Adipocyte (in vitro differentiated cells): ENCODE measurements around the gene PRR16.

ENCODE experiments used
- DNase-seq: peaks from one replicate; pipeline ENCODE4 v3.0.0-alpha.2; 2015; ENCODE audit warnings: low read depth
- H3K27me3 ChIP-seq: replicated peaks from 2 replicates; pipeline ENCODE4 v1.7.0; 2013; ENCODE audit warnings: mild to moderate bottlenecking, low read length, moderate library complexity; ENCODE audit not compliant: control insufficient read depth, insufficient read depth
- H3K36me3 ChIP-seq: 2 replicates; pipeline ENCODE4 v1.7.0; 2013; ENCODE audit warnings: low read length, mild to moderate bottlenecking, moderate library complexity; ENCODE audit not compliant: control insufficient read depth, insufficient read depth, severe bottlenecking
- H3K4me1 ChIP-seq: 2 replicates; pipeline ENCODE4 v1.7.0; 2013; ENCODE audit warnings: mild to moderate bottlenecking, low read length, moderate library complexity; ENCODE audit not compliant: control insufficient read depth, insufficient read depth
- H3K4me3 ChIP-seq: 2 replicates; pipeline ENCODE4 v1.7.0; 2013; ENCODE audit warnings: mild to moderate bottlenecking, low read length, moderate library complexity
- H3K9ac ChIP-seq: 2 replicates; pipeline ENCODE4 v1.7.0; 2013; ENCODE audit warnings: mild to moderate bottlenecking, low read length, moderate library complexity
- H3K9me3 ChIP-seq: 2 replicates; pipeline ENCODE4 v1.7.0; 2013; ENCODE audit warnings: mild to moderate bottlenecking, low read length, moderate library complexity; ENCODE audit not compliant: control insufficient read depth

Gene PRR16

DNA sequence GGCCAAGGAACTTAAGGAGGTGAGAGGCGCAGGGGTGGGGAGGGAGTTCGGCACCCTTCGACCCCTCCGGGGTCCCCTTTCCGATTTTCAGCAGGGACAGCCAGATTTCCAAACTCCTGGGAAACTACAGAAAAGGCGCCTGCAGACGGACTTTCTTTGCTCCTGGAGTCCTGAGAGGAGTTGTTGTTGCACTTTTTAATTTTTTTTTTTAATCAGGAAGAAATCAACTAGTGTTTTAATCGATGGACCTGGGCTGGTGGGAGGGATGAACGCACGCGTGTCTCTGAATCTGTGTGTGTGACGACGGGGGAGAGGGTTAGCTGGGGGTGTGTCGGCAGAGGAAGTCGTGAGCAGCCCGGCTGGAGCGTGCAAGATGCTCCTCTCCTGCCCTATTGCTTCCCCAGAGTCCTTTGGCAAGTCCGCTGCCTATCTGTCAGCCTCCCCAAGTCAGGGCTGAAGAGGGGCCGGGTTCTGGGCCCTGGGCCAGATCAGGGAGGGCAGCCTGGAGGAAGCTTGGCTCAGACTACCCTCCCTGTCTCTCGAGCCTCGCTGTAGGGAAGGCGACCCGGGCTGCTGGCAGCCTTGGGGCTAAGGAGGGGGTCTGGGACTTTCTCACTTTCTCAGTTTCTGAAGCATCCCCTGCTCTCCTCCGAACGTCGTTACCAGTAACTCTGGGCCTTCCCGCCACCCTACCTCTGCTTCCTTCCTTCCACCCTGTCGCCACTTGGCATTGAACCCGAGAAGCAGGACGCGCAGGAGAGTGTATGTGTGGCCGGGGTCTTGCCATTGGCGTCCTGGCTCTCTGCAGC, 731 bp downstream of the PRR16 start:
- H3K9ac ChIP-seq: peak overlapping the region; percentile 89
- H3K36me3 ChIP-seq: no peaks in the 10 kb centered on the region
- H3K9me3 ChIP-seq: no peaks in the 10 kb centered on the region
- H3K4me1 ChIP-seq: peaks cover 16% of the 10 kb centered on the region
- no peaks in the 10 kb centered on the region for H3K27me3 ChIP-seq
- peak; percentile 81 for DNase-seq
- peak overlapping the region; percentile 92 for H3K4me3 ChIP-seq

DNA sequence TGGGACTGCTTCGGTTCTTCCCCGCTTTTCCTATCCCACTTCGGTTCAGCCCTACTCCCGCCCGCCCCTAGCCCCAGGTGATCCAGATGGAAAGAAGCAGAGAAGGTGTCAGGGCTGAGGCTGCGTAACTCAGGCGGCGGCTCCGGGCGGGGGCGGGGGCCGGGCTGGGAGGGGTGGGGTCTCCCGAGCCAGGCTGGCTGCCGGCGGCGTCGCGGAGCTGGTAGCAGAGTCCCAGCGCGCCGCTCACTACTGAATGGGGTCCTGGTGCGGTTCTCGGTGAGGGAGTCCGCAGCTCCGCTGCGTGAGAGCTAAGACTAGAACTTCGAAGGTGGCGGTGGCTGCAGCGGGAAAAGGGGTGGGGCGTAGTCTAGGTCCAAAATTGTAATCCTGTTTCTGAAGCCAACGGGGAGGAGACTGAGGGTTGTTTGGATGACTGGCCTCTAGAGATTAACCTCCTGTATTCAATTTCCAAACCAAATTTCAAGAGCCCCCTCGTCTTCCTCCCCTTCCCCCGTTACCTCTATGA, 1.4 kb downstream of the PRR16 start:
- Histone ChIP-seq H3K4me3 (peak overlapping the region; percentile 92), H3K27me3 (no peaks in the 10 kb centered on the region), H3K9me3 (no peaks in the 10 kb centered on the region), H3K36me3 (no peaks in the 10 kb centered on the region), H3K9ac (peak overlapping the region; percentile 89), H3K4me1 (peaks cover 16% of the 10 kb centered on the region)
- peak; percentile 81 for DNase-seq

DNA sequence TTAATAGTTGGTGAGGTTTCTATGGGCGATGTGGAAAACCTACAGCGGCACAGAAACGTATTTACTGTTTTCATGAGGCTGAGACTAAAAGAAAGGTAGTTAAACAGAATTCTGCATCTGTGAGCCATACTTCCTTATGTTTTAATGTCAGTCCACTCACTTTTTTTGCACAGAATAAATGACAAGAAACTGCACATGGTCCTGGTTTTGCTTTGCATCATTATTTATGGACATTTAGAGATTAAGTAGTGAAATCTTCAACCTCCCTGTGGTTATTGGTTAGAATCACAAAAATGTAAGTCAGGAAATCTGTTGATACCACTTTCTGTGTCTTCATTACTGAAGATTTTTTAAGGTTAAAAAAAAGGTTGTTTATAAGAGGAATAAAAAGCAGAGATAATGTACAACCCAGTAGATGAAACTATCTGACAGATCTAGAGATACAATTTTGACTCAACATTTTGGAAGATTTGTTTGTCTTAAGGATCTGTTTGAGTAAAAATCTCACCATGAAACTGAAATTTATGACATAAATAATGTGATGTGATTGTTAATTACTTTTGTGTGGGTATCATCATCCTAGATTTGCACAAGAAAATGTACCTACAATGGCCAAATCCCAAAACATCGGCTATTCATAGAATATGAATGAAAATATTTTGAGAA, 2.4 kb downstream of the PRR16 start:
- DNase-seq: no peak
- Histone ChIP-seq H3K36me3 (no peaks in the 10 kb centered on the region), H3K27me3 (no peaks in the 10 kb centered on the region), H3K9me3 (no peaks in the 10 kb centered on the region), H3K4me1 (peaks cover 16% of the 10 kb centered on the region), H3K9ac (peak overlapping the region; percentile 89), H3K4me3 (peak overlapping the region; percentile 92)

DNA sequence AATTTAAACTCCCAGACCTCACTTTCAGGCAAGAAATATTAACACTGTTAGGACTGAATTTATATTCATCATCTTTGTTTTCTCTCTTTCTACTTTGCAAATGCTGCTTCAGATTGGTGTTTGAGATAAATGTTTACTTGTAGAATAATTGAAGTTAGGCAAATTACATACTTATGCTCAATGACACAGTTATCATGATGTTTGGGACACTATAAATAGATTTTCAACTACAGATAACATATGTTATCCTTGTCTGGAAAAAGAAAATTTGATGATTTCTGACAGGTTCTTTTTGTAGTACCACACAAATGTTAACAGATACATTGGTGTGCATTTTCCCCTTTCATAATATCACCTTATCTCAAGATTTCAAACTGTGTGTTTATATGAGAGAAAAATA, 7.9 kb downstream of the PRR16 start:
- Histone ChIP-seq H3K4me3 (no peak overlapping the region), H3K9me3 (no peaks in the 10 kb centered on the region), H3K36me3 (no peaks in the 10 kb centered on the region), H3K27me3 (no peaks in the 10 kb centered on the region), H3K4me1 (peaks cover 6% of the 10 kb centered on the region), H3K9ac (no peak overlapping the region)
- DNase-seq: no peak

DNA sequence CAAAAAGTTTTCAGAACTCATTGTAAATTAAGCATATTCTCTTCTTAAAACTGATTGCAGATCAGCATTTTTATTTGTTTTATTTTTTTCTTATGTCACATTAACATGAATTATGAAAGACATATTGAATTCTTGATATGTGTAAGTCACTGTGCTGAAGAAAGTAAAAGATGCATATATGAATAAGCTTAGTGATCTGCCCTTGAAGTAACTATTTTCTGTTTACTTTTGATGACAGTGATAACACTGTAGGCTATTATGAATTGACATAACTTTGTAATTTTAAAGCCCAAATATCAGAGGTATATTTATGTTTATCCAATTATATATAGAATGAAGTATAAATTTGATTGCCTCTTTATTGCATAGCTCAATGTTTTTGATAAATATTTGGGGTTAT, 8.8 kb downstream of the PRR16 start:
- H3K4me3 ChIP-seq: no peak overlapping the region
- peaks cover 6% of the 10 kb centered on the region for H3K4me1 ChIP-seq
- H3K36me3 ChIP-seq: no peaks in the 10 kb centered on the region
- no peaks in the 10 kb centered on the region for H3K9me3 ChIP-seq
- H3K27me3 ChIP-seq: no peaks in the 10 kb centered on the region
- no peak for DNase-seq
- no peak overlapping the region for H3K9ac ChIP-seq

DNA sequence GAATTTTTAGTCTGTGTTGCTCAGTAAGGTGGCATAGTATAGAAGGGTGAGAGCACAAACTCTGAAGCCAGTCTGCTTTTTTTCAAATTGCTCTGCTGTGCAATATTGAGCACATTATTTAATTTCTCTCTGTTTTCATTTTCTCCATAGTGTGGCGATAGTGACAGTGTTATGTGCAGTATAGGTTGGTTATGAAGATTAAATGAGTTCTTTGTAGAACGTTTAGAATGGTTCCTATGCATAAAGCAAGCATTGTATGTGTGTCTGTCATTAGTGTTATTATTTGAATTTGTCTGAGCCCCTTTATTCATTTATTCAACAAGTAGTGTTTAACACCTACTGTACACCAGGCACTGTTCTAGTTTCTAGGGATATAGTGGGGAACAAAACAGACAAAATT, 9.2 kb downstream of the PRR16 start:
- H3K36me3 ChIP-seq: no peaks in the 10 kb centered on the region
- H3K4me3 ChIP-seq: no peak overlapping the region
- DNase-seq: no peak
- H3K9ac ChIP-seq: no peak overlapping the region
- peaks cover 6% of the 10 kb centered on the region for H3K4me1 ChIP-seq
- H3K9me3 ChIP-seq: no peaks in the 10 kb centered on the region
- H3K27me3 ChIP-seq: no peaks in the 10 kb centered on the region

DNA sequence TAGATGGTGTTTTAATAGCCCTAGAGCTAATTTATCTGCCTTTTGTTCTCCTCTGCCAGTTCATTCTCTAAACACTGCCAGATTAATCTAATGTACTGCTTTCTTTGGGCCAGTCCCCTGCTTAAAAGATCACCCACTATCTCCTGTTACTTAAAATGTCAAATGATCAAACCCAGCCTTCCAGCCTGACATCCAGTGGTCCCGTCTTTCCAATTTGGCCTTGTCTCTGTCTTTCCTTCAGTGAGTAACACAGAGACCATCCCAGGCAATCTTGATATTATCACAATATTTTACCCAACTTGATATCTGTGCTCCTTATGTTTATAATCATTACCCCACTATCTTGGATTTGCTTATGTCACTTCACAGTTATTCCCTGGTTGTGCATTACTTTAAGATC, 12.0 kb downstream of the PRR16 start:
- H3K36me3 ChIP-seq: no peaks in the 10 kb centered on the region
- H3K4me1 ChIP-seq: peaks cover 8% of the 10 kb centered on the region
- no peak for DNase-seq
- no peak overlapping the region for H3K4me3 ChIP-seq
- H3K9me3 ChIP-seq: no peaks in the 10 kb centered on the region
- no peaks in the 10 kb centered on the region for H3K27me3 ChIP-seq
- no peak overlapping the region for H3K9ac ChIP-seq

DNA sequence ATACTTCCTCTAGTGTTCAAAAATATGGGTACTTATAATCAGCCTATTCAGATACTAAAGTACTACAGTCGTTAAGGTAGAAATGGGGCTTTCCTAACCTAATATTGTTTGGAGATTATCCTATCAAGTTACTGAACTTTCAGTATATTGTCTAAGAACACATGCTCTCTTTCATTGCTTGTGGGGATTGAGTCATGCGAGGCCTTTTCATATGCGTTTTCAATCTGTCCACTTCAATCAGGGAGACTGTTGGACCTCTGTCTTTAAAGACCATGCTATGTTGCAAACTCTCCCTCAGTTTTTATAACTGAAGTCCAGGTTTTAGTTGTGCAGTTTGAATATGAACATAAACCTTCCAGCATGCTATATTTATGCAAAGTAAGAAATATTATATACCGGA, 15.0 kb downstream of the PRR16 start:
- Histone ChIP-seq H3K9ac (no peak overlapping the region), H3K9me3 (no peaks in the 10 kb centered on the region), H3K4me3 (no peak overlapping the region), H3K4me1 (peaks cover 8% of the 10 kb centered on the region), H3K27me3 (no peaks in the 10 kb centered on the region), H3K36me3 (no peaks in the 10 kb centered on the region)
- peak; percentile 89 for DNase-seq

DNA sequence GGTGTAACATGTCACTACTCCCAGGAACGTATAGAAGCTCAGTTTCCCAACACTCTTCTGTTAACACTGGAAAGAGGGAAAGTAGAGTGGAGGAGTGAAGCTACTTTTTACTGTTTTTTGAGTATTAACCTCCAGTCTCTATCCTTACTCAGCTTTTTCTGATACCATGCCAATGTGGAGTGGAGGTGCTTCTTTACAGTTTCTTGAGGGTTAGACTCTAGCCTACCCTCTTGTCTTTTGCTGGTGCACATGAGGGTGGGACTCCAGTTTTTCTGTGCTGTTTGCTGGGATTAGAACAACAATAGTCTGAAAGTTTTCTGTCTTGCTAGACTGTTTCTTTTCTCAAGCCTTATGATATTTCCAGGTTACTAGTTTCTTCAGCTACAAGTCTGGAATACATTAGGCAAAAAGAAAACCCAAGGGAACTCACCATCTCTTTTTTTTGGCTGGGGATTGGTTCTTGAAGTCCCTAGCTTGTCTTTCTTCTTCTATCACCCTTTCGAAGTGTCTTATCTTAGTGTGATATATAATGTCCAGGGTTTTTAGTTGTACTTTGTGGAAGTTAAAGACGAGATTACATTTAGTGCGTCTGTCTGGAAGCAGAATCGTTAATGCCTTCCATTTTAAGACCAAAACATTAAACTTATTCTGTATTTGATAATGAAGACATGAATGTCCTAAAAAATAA, 35.9 kb downstream of the PRR16 start:
- Histone ChIP-seq H3K9me3 (no peaks in the 10 kb centered on the region), H3K27me3 (no peaks in the 10 kb centered on the region), H3K9ac (no peak overlapping the region), H3K4me3 (no peak overlapping the region), H3K4me1 (no peaks in the 10 kb centered on the region), H3K36me3 (no peaks in the 10 kb centered on the region)
- DNase-seq: no peak

DNA sequence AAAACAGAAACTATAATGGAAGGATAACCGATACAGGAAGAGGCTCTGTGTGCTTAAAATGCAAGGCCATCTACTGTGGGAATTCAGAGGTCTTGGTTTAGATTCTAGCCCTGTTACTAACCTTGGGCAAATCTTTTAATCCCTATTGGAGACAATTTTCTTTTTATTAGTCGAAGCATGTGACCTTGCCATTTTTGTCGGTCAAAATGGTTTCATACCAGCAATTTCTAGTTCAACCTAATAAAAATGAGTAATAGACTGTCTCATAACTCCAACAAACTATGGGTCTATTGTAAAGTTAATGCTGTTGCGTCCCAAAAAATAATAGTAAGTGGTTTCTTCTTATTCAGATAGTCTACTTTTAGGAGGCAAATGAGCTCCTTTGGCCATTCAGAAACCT, 38.4 kb downstream of the PRR16 start:
- H3K9ac ChIP-seq: no peak overlapping the region
- H3K4me3 ChIP-seq: no peak overlapping the region
- no peaks in the 10 kb centered on the region for H3K36me3 ChIP-seq
- no peaks in the 10 kb centered on the region for H3K9me3 ChIP-seq
- no peaks in the 10 kb centered on the region for H3K4me1 ChIP-seq
- no peaks in the 10 kb centered on the region for H3K27me3 ChIP-seq
- DNase-seq: no peak

DNA sequence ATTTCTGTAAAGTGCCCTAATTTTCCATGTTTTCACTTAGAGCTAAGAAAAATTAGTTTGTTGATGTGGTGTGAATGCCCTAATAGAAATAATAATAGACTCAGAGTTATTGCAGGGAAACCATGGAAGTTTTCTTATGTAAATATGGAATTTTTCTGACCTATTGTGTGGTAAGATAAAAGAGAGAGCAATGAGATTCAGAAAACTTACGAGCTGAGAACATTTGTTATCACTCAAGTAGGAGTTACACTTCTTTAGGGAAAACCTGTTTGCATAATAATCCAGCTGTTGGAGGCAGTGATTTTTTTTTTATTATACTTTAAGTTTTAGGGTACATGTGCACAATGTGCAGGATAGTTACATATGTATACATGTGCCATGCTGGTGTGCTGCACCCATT, 39.2 kb downstream of the PRR16 start:
- Histone ChIP-seq H3K36me3 (no peaks in the 10 kb centered on the region), H3K4me3 (no peak overlapping the region), H3K4me1 (peaks cover 7% of the 10 kb centered on the region), H3K27me3 (no peaks in the 10 kb centered on the region), H3K9me3 (no peaks in the 10 kb centered on the region), H3K9ac (no peak overlapping the region)
- no peak for DNase-seq
